CD4-positive, alpha-beta T cell treated with Interleukin-10 for 1 hour (primary cell): ENCODE measurements around the gene TRIM62.

Source experiments
- DNase-seq: peaks from one replicate; pipeline ENCODE4 v3.0.0-alpha.2; 2020

Gene TRIM62

GRCh38 chr1:33180226-33180910, 1.5 kb downstream of the TRIM62 start:
- DNase-seq: no peak

GRCh38 chr1:33178836-33179439, 2.9 kb downstream of the TRIM62 start:
- DNase-seq: no peak

GRCh38 chr1:33177996-33178540, 3.8 kb downstream of the TRIM62 start:
- DNase-seq: no peak

GRCh38 chr1:33176887-33177286, 5.0 kb downstream of the TRIM62 start:
- DNase-seq: no peak

DNA sequence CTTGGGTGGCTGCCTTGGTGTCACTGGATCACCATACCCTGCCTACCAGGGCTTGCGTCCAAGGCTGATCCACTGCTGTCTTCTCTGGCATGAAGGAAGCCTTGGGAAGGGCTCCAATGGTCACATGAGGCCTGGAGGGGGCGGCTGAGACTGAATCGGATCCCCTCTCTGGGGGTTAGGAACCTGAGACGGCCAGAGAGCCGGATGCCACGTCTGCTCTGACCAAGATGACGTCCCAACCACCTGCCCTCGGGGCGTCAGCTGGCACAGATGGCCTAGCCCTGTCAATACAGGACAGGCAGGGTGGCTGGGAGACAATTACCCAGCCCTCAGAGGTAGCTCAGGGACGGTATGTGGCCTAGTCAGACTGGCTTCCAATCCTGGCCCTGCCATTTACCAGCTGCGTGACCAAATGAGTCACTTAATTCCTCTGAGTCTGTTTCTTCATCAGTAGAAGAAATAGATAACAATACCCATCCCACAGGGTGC, 5.4 kb downstream of the TRIM62 start:
- DNase-seq: no peak

GRCh38 chr1:33175865-33176264, 6.0 kb downstream of the TRIM62 start:
- no peak for DNase-seq

DNA sequence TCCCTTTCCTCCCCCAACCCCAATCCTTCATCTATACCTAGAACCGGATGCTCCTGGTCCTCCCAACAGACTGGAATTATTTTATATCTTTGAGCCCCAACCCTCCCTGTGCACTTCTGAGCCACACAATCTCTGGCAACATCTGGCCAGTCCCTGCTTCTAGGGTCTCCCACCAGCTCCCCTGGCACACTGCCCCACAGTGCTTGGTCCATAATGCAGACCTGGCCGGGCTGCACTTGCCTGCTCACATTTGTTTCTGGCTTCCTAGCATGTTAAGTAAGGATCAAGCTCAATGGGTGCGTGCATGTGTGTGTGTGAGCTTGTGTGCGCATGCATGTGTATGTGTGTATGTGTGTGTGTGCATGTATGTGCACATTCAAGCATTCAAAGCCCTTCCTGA, 8.8 kb downstream of the TRIM62 start:
- no peak for DNase-seq

DNA sequence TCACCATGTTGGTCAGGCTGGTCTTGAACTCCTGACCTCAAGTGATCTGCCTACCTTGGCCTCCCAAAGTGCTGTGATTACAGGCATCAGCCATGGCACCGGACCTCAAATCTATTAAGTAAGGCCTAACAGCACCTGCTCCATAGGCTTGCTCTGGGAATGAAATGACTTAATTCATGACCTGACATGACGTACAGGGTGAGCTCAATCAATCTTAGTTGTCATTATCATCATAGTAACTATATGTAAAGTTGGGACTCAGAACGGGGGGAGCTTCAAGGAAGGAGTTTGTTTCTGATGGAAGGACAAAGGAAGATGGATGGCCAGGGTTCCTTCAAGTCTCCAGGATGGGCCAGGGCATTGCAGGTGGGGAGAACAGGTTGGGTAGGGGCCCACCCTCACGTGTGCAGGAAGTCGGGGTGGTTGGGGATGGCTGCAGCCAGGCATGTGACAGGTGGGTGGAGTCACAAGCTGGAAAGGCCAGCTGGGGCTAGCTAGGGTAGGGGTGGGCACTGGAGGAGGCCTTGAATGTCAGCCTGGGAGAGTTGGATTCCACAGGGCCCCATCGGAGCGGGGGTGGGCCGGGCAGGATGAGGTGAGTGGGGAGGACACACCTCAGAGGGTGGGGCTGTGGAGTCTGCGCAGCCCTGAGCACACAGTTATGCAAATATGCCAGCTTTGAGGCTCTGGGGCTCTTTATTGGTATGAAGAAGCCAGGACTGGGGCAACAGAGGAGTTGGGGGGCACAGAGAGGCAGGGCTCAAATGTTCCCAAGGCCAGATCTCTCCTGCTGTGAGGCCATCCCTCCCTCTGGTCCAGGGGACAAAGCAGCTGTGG, 9.6 kb downstream of the TRIM62 start:
- DNase-seq: no peak

- no peak for DNase-seq
Observed at GRCh38 chr1:33170351-33171274, 11.2 kb downstream of the TRIM62 start.

- DNase-seq: no peak
Observed at GRCh38 chr1:33169290-33170055, 12.4 kb downstream of the TRIM62 start.

GRCh38 chr1:33168556-33169289, 13.1 kb downstream of the TRIM62 start:
- no peak for DNase-seq

- DNase-seq: no peak
Observed at GRCh38 chr1:33167650-33168447, 14.0 kb downstream of the TRIM62 start.

GRCh38 chr1:33165809-33166208, 16.0 kb downstream of the TRIM62 start:
- no peak for DNase-seq

GRCh38 chr1:33165209-33165608, 16.6 kb downstream of the TRIM62 start:
- DNase-seq: no peak

DNA sequence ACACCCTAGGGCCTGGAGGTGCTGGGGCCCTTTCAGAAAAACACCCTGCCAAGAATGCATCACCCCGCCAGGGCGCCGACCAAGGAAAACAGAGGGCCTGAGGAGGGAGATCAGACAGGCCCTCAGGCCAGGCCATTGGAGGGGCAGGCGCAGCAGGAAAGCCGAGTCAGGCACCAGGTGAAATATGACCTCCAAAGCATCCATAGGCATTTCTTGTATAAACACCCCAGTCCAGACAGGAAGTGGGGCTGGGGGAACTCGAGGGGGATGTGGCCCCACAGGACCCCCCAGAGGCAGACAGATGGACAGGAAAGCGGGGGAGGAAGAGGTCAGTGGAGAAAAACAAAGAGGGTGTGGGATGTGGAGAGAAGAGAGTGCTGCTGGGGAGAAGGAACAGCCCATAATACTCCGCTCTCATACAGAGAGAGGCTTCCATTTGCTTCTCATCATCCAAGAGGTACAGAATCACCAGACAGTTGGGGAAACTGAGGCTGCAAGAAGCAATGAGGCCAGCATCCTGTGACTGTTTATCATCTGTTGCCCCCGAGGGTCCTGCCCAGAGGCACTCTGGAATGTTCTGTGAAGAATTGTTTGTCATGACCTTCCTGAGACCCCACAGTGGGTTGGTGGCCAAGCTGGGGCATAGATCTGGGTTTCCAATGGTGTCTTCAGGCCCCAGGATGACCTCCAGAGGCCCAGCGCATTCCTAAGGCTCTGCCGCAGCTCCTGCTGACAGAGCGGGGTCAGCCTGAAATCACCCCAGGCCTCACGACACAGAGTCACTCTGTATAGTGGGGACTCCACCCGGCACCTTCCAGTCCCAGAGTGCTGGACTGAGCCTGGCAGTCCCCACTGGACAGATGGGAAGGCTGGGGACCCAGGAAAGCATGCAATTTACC, 18.0 kb downstream of the TRIM62 start:
- no peak for DNase-seq

- DNase-seq: no peak
Observed at GRCh38 chr1:33162141-33162540, 19.7 kb downstream of the TRIM62 start.

DNA sequence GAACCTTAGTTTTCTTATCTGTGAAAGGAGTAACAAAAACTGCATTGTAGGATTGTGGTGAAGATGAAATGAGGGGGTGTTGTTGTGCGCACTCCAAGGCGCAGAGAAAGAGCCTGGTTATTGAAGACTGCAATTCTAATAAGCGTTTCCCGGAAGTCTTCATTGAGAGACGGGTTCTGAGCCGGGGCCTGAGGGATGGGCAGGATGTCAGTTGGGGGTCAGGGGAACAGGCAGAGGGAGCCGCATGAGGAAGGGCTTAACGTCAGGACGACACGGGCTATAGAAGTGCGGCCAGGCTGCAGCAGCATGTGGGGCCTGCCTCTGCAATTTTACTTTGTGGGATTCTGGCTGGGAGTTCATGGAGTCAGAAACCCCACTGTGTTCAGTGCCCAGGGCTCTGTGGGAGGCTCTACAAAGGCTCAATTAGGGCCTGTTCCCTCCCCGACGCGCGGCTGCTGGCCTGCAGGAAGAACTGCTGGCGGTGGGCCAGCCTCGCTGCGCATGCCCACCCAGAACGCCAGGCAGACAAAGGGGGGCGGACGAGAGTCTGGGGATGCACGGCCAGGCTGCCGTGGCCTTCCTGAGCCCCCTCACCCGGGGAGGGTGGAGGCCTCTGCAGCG, 20.7 kb downstream of the TRIM62 start:
- DNase-seq: no peak

DNA sequence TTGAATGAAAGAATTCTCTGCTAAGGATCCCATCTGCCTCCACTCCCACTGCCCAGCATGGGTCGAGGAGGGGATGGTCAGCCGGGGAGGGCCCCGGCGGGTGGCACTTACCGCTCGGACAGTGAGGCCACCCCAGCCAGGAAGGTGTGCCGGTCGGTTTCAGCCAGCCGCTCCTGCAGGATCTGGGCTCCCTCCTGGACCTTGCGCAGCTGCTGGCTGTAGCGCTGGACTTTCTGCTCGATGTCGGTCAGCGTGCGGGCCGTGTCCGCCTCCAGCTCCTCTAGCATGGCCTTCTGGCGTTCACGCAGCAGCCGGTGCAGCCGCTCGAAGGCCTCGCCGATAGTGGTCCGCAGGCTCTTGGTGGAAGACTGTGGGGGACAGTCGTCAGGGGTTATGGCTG, 22.3 kb downstream of the TRIM62 start:
- DNase-seq: no peak
